Right lobe of liver (tissue), 6 donors: ENCODE data around the gene FHIT. TPM values are rescaled to one million over a fixed set of nuclear protein-coding genes. Genes with fewer than 3 reads are reported as not detected.
A peak's percentile ranks its signal among the peaks of the same experiment; 100 is the strongest.

Experiments
- ATAC-seq, 4 donors: fragments of 200-7000 bp; cut with Tn5 transposase; one replicate each; pipeline ENCODE4 v1.9.1; 2020; ENCODE audit warnings: mild to moderate bottlenecking in 4 of 4, moderate library complexity in 4 of 4
- DNase-seq, 3 donors: peaks; one replicate each; pipeline ENCODE4 v3.0.0-alpha.2; 2020
- H3K27ac ChIP-seq, 3 donors: fragments of 200-600 bp; one replicate each; pipeline ENCODE4 v1.8.0; 2022
- H3K27me3 ChIP-seq, 2 donors: fragments of 200-600 bp; one replicate each; pipeline ENCODE4 v1.8.0; 2022
- H3K36me3 ChIP-seq, 4 donors: fragments of 200-600 bp; sonication (generic) in 1 of 4; one replicate each; pipeline versions ENCODE4 v1.5.1 to v1.8.0; 2017 to 2022; ENCODE audit warnings: control low read depth in 1 of 4
- H3K4me1 ChIP-seq, 4 donors: fragments of 200-600 bp; sonication (generic) in 1 of 4; one replicate each; pipeline versions ENCODE4 v1.5.1 to v1.8.0; 2017 to 2022; ENCODE audit warnings: control low read depth in 1 of 4
- H3K4me3 ChIP-seq, 3 donors: fragments of 200-600 bp; one replicate each; pipeline ENCODE4 v1.8.0; 2022
- H3K9me3 ChIP-seq, 4 donors: fragments of 200-600 bp; sonication (generic) in 1 of 4; one replicate each; pipeline versions ENCODE4 v1.5.1 to v1.8.0; 2017 to 2022; ENCODE audit warnings: control low read depth in 1 of 4
- POLR2A ChIP-seq: fragments of 450-650 bp; IDR thresholded peaks from one replicate; pipeline ENCODE4 v1.6.1; 2017; ENCODE audit warnings: antibody characterized with exemption, mild to moderate bottlenecking
- WGBS: methylation state at CpG from one replicate; pipeline ENCODE4 v1.1.6; 2018; ENCODE audit warnings: low coverage, low lambda C conversion rate; ENCODE audit not compliant: insufficient coverage; ENCODE audit errors: missing lambda C conversion rate; 5-methylcytosine and 5-hydroxymethylcytosine counted together
- intact Hi-C, 2 donors: fragments of 100-400 bp; cut with DNase I; formaldehyde crosslinking; loops; one replicate each; pipeline versions ENCODE4 v1.11.2 to v1.14.1; 2022
- total RNA-seq, 6 experiments: library from RNA; depleted of rRNA in 2 of 6; stranded (reverse); fragments of >200 nt in 2 of 6; fragmentation: NEBNext Ultra II Directional in 3 of 6; extraction: Animal tissue kit (Norgen Biotek cat#: 25700) in 3 of 6; gene quantifications; one replicate each; pipeline versions ENCODE4 v1.1.0 to v1.2.4, GENCODE V29; 2016 to 2023
- TF ChIP-seq, protein P1 (sequence below), 4 donors: fragments of 200-600 bp in 3 of 4; fragments of 450-650 bp in 1 of 4; IDR thresholded peaks; one replicate each; pipeline versions ENCODE4 v1.5.1 to v1.8.0; 2016 to 2022; ENCODE audit warnings: antibody characterized with exemption in 4 of 4, mild to moderate bottlenecking in 2 of 4
- donor health status: DM: no; HTN: yes; CAD: no.
- donor health status: DM: no; HTN: no; CAD: no.
- donor health status: DM: no; HTN: no; CAD: no.
- donor health status: DM: no; HTN: yes; CAD: no.
- donor health status: DM: no; HTN: yes; CAD: no.

FHIT gene
- total RNA-seq, 6 experiments from 2014 or later: 6.6 to 11.2 (median 8.0) TPM

DNA sequence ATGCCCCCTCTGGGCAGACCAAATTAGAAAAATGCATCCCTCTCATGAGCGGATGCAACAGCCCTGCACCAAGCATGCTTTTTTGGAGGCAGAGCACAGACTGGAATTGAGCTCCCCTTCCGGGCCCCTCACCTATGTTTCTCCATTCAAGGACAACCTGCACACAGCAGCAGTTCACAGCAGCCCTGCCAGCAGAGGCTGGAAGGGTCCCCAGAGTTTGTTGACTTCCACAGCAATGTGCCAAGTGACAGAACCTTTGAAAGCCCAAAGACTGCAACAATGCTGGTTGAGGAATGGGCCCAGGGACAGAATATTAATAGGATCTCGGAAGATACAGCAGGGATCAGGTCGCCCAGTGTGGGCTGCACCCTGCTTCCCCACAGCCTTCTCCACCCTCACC lies 650.4 kb downstream of the FHIT start:
- peaks cover 0 to 22% (median 6%) of the 10 kb centered on the region in 4 donors for H3K4me1 ChIP-seq
- peak in 3 of 4 donors; percentile 73 to 86 (median 86) for ATAC-seq
- WGBS: 65% methylated on average over 2 of the region's 4 CpGs
- no peaks in the 10 kb centered on the region for H3K27me3 ChIP-seq
- DNase-seq: peak; percentile 14 to 71 (median 64)
- H3K36me3 ChIP-seq: no peaks in the 10 kb centered on the region
- H3K27ac ChIP-seq: no peak overlapping the region
- intact Hi-C loops: no loop called here
- no peaks in the 10 kb centered on the region for H3K9me3 ChIP-seq
- no peak overlapping the region for H3K4me3 ChIP-seq
- no peak for TF ChIP-seq POLR2A

DNA sequence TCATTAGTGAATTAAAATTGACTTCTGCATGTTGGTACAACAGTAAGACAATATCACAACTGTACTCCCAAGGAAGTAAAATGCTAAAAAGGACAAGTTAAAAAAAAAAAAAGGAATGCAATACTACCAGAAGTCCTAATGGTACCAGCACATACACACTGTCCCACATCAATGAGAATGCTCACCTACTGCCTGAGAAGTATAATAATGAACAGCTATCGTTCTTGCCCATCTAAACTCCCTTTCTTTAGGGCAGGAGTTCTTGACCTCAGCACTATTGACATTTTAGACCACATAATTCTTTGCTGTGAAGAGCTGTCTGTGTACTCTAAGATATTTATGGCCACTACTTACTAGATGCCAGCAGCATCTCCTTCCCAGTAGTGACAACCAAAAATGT lies 651.7 kb downstream of the FHIT start:
- ATAC-seq (no peak), DNase-seq (no peak)
- no peak overlapping the region for H3K27ac ChIP-seq
- no peaks in the 10 kb centered on the region for H3K9me3 ChIP-seq
- no peaks in the 10 kb centered on the region for H3K27me3 ChIP-seq
- H3K4me1 ChIP-seq: peaks cover 0 to 22% (median 6%) of the 10 kb centered on the region in 4 donors
- no peaks in the 10 kb centered on the region for H3K36me3 ChIP-seq
- WGBS: 89% methylated on average over 1 of the region's 1 CpG
- intact Hi-C loops: no loop called here
- H3K4me3 ChIP-seq: no peak overlapping the region
- TF ChIP-seq POLR2A: no peak
- TF ChIP-seq, protein P1, sequence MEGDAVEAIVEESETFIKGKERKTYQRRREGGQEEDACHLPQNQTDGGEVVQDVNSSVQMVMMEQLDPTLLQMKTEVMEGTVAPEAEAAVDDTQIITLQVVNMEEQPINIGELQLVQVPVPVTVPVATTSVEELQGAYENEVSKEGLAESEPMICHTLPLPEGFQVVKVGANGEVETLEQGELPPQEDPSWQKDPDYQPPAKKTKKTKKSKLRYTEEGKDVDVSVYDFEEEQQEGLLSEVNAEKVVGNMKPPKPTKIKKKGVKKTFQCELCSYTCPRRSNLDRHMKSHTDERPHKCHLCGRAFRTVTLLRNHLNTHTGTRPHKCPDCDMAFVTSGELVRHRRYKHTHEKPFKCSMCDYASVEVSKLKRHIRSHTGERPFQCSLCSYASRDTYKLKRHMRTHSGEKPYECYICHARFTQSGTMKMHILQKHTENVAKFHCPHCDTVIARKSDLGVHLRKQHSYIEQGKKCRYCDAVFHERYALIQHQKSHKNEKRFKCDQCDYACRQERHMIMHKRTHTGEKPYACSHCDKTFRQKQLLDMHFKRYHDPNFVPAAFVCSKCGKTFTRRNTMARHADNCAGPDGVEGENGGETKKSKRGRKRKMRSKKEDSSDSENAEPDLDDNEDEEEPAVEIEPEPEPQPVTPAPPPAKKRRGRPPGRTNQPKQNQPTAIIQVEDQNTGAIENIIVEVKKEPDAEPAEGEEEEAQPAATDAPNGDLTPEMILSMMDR (IDR thresholded peaks at IDR 0.05): no peak

DNA sequence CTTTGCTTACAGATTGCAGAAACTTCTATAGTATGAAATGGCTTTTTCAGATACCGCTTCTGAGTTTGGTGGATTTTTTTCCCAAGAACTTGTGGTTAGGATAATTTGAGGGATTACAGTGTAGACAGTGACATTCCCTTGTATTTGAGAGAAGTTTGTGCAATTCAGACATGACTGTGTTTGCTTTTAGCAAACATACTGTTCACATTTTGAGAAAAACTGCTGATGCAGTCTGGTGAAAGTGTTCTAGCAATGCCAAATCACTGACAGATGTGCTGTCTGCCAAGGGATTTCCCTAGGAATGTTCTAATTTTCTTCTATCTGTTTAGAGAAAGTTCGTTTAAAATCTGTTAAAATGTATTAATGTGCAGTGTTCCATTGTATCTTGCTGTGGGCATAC lies 652.6 kb downstream of the FHIT start:
- WGBS: 20% methylated on average over 2 of the region's 2 CpGs
- no peaks in the 10 kb centered on the region for H3K36me3 ChIP-seq
- H3K4me1 ChIP-seq: peaks cover 0 to 29% (median 10%) of the 10 kb centered on the region in 4 donors
- intact Hi-C loops: no loop called here
- no peaks in the 10 kb centered on the region for H3K9me3 ChIP-seq
- no peak overlapping the region for H3K4me3 ChIP-seq
- TF ChIP-seq, protein P1 (IDR thresholded peaks at IDR 0.05): no peak
- H3K27me3 ChIP-seq: no peaks in the 10 kb centered on the region
- peak; percentile 82 to 93 (median 85) for ATAC-seq
- H3K27ac ChIP-seq: no peak overlapping the region
- DNase-seq: no peak

DNA sequence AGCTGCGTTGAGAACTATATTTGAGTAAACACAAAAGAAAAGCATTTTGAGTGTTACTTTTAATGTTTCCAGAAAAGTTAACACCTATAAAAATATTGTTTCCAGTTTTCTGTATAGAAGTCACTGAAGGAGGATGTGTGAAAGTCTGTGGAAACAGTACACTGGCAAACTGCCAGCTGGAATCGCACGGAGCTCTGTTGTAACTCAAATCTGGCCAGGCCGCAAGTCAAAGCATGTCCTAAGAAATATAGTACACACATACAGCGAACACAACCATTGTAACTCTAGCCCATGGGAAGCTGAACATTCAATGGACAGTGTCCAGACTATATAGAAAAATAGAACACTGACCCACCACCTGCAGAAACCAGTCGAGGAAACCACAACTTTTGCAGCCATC lies 657.2 kb downstream of the FHIT start:
- Histone ChIP-seq H3K4me3 (no peak overlapping the region), H3K4me1 (peaks cover 0 to 21% (median 4%) of the 10 kb centered on the region in 4 donors), H3K27me3 (no peaks in the 10 kb centered on the region), H3K27ac (no peak overlapping the region), H3K36me3 (no peaks in the 10 kb centered on the region), H3K9me3 (no peaks in the 10 kb centered on the region)
- intact Hi-C loops: no loop called here
- TF ChIP-seq, protein P1 (IDR thresholded peaks at IDR 0.05): no peak
- TF ChIP-seq POLR2A: no peak
- DNase-seq (peak; percentile 67 to 83 (median 70)), ATAC-seq (peak; percentile 86 to 90 (median 89))
- 11% methylated on average over 6 of the region's 6 CpGs for WGBS

DNA sequence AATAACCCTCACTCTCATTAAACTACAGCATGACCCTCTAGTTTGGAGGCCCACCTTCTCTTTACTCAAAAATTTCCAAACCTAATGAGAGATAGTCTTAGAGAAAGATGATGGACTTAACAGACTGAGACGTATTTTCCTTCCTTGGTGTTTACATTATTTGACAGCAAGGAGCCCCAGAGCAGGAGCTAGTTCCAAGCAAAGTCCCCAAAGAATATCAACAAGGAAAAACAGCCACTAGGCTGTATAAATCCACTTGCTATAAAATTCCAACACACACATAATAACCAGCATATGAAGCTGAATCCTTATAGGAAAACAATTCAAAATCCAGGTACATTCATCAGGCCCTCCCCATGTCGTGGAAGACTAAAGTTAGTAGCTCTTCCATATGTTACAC lies 660.0 kb downstream of the FHIT start:
- DNase-seq (no peak), ATAC-seq (no peak)
- H3K27me3 ChIP-seq: no peaks in the 10 kb centered on the region
- H3K36me3 ChIP-seq: no peaks in the 10 kb centered on the region
- 79% methylated on average over 2 of the region's 2 CpGs for WGBS
- peaks cover 0 to 11% (median 4%) of the 10 kb centered on the region in 4 donors for H3K4me1 ChIP-seq
- no peak overlapping the region for H3K4me3 ChIP-seq
- H3K9me3 ChIP-seq: no peaks in the 10 kb centered on the region
- TF ChIP-seq, protein P1 (IDR thresholded peaks at IDR 0.05): no peak
- no peak for TF ChIP-seq POLR2A
- no peak overlapping the region for H3K27ac ChIP-seq
- intact Hi-C loops: no loop called here
